HCEC 1CT (cell line): ENCODE data around the gene NUP107.
"Not testable (repeated sequence)": the region's sequence is repeated elsewhere in the genome, so short reads cannot be mapped to it uniquely, and the experiment has no call there.

Experiments used
- DNase-seq: peaks from one replicate; pipeline ENCODE4 v3.0.0-alpha.2; 2017

Gene NUP107

GRCh38 chr12:68686595-68687521, at the start of gene NUP107:
Gene NUP107, plus strand, starts transcription at chr12:68686978. Its CDS starts 88 bp downstream, at chr12:68687066.
- DNase-seq: peak; percentile 98

- DNase-seq: not testable (repeated sequence)
These were observed 49.3 kb upstream of the NUP107 start for GRCh38 chr12:68637439-68637838.

- DNase-seq: no peak
These were observed 48.6 kb upstream of the NUP107 start for GRCh38 chr12:68638171-68638570.

GRCh38 chr12:68638721-68639395, 47.9 kb upstream of the NUP107 start:
- peak; percentile 54 for DNase-seq

- no peak for DNase-seq
These were observed 47.4 kb upstream of the NUP107 start for GRCh38 chr12:68639396-68639767.

- no peak for DNase-seq
These were observed 45.6 kb upstream of the NUP107 start for GRCh38 chr12:68641138-68641537.

GRCh38 chr12:68646484-68646883, 40.3 kb upstream of the NUP107 start:
- no peak for DNase-seq

GRCh38 chr12:68647507-68647906, 39.3 kb upstream of the NUP107 start:
- no peak for DNase-seq

GRCh38 chr12:68648179-68648578, 38.6 kb upstream of the NUP107 start:
- DNase-seq: no peak

GRCh38 chr12:68665016-68665569, 21.7 kb upstream of the NUP107 start:
- no peak for DNase-seq

- DNase-seq: no peak
These were observed 19.5 kb upstream of the NUP107 start for GRCh38 chr12:68667291-68667690.

GRCh38 chr12:68667896-68668295, 18.9 kb upstream of the NUP107 start:
- no peak for DNase-seq

- no peak for DNase-seq
These were observed 15.6 kb upstream of the NUP107 start for GRCh38 chr12:68671179-68671578.

- DNase-seq: no peak
These were observed 13.0 kb upstream of the NUP107 start for GRCh38 chr12:68673788-68674187.

- no peak for DNase-seq
These were observed 12.4 kb upstream of the NUP107 start for GRCh38 chr12:68674376-68674775.

- no peak for DNase-seq
These were observed 11.5 kb upstream of the NUP107 start for GRCh38 chr12:68675101-68675842.

GRCh38 chr12:68676854-68677253, 9.9 kb upstream of the NUP107 start:
- not testable (repeated sequence) for DNase-seq

GRCh38 chr12:68686262-68686594, 550 bp upstream of the NUP107 start:
- no peak for DNase-seq

GRCh38 chr12:68695454-68695853, 8.7 kb downstream of the NUP107 start:
- no peak for DNase-seq

GRCh38 chr12:68699486-68699885, 12.7 kb downstream of the NUP107 start:
- DNase-seq: no peak

GRCh38 chr12:68727776-68728175, 41.0 kb downstream of the NUP107 start:
- no peak for DNase-seq

GRCh38 chr12:68733661-68734071, 46.9 kb downstream of the NUP107 start:
- peak; percentile 83 for DNase-seq

GRCh38 chr12:68739891-68740290, 53.1 kb downstream of the NUP107 start:
- no peak for DNase-seq
